Suprapubic skin (tissue), 4 donors: ENCODE results near the gene PDE4D.

Source experiments
- EP300 ChIP-seq: sonication (generic); formaldehyde crosslinking; IDR thresholded peaks from one replicate; pipeline ENCODE4 v1.6.1; 2017; ENCODE audit warnings: antibody characterized with exemption
- POLR2A ChIP-seq, 2 donors: fragments of 450-650 bp; IDR thresholded peaks; one replicate each; pipeline ENCODE4 v1.6.1; 2017; ENCODE audit warnings: antibody characterized with exemption in 2 of 2, mild to moderate bottlenecking in 2 of 2, moderate library complexity in 2 of 2
- POLR2AphosphoS5 ChIP-seq, 3 donors: sonication (generic); formaldehyde crosslinking; IDR thresholded peaks; one replicate each; pipeline ENCODE4 v1.6.1; 2017; ENCODE audit warnings: antibody characterized with exemption in 3 of 3
- TF ChIP-seq, protein P1 (sequence below), 2 donors: fragments of 200-600 bp in 1 of 2; fragments of 450-650 bp in 1 of 2; sonication (generic) in 1 of 2; IDR thresholded peaks; one replicate each; pipeline ENCODE4 v1.5.1; 2016 to 2019; ENCODE audit warnings: antibody characterized with exemption in 2 of 2, mild to moderate bottlenecking in 1 of 2, moderate library complexity in 1 of 2

DNA sequence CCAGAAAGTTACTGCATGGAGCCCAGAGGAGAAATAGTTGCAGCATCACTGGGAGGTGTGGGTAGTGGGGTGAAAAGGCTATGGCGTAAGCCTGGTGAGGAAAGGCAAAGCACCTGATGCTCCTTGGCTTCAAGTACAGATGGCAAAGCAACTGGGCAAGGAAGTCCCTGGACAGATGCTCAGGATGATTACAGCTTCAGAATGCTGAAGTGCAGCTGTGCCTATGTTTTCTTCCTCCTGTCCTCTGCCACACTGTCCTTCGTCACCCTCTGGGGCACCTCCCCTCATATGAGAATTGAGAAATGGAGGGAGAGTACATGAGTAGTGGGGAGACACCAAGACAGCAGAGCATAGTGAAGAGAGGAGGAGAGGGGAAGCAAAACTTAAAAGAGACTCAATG lies 328.0 kb downstream of the PDE4D start:
- TF ChIP-seq, protein P1, sequence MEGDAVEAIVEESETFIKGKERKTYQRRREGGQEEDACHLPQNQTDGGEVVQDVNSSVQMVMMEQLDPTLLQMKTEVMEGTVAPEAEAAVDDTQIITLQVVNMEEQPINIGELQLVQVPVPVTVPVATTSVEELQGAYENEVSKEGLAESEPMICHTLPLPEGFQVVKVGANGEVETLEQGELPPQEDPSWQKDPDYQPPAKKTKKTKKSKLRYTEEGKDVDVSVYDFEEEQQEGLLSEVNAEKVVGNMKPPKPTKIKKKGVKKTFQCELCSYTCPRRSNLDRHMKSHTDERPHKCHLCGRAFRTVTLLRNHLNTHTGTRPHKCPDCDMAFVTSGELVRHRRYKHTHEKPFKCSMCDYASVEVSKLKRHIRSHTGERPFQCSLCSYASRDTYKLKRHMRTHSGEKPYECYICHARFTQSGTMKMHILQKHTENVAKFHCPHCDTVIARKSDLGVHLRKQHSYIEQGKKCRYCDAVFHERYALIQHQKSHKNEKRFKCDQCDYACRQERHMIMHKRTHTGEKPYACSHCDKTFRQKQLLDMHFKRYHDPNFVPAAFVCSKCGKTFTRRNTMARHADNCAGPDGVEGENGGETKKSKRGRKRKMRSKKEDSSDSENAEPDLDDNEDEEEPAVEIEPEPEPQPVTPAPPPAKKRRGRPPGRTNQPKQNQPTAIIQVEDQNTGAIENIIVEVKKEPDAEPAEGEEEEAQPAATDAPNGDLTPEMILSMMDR (IDR thresholded peaks at IDR 0.05): no peak
- TF ChIP-seq POLR2A (IDR thresholded peaks at IDR 0.05) (no peak), POLR2AphosphoS5 (IDR thresholded peaks at IDR 0.05) (no peak), EP300 (no peak)
